ENCODE data around the gene PDK3. TPM values are rescaled to one million over a fixed set of nuclear protein-coding genes. Genes with fewer than 3 reads are reported as not detected.

Gene PDK3
- polyA plus RNA-seq, 3 donors = 12.2 to 34.0 (median 32.6) TPM

- peaks cover 0 to 13% (median 4%) of the 10 kb centered on the region in 7 donors for H3K9me3 Mint-ChIP-seq
- peaks cover 12 to 14% of the 10 kb centered on the region in 2 donors for H3K4me1 ChIP-seq (ENCODE audit: control insufficient read depth in 1 of 2, insufficient read depth in 2 of 2, low read length in 2 of 2)
- H3K27me3 Mint-ChIP-seq (ENCODE audit: low read depth in 3 of 3) = peaks cover 0 to 7% (median 0%) of the 10 kb centered on the region in 3 donors
- no peaks in the 10 kb centered on the region for H4K20me1 ChIP-seq (ENCODE audit: insufficient read depth, low read length)
- H3K27ac Mint-ChIP-seq = no peak overlapping the region
- no peaks in the 10 kb centered on the region for H3K9me3 ChIP-seq (replicated peaks in 1 of 2; ENCODE audit: control insufficient read depth in 1 of 2, insufficient read depth in 1 of 2, low read length in 2 of 2)
- intact Hi-C loops (cut with micrococcal nuclease) = no loop called here
- peaks cover 25% of the 10 kb centered on the region for H3K4me1 Mint-ChIP-seq
- no peak for TF ChIP-seq CTCF (IDR thresholded peaks at IDR 0.05)
- WGBS (ENCODE audit: insufficient coverage) = 100% methylated on average over 6 of the region's 10 CpGs
- H2AFZ ChIP-seq (ENCODE audit: insufficient read depth, low read depth, low read length, poor library complexity, severe bottlenecking) = no peak overlapping the region
- H3K36me3 Mint-ChIP-seq = peaks cover 0 to 3% of the 10 kb centered on the region in 2 donors
- no peak overlapping the region for H3K4me2 ChIP-seq (replicated peaks; ENCODE audit: extremely low read depth, low read length, poor library complexity, severe bottlenecking)
- H3K36me3 ChIP-seq (replicated peaks in 1 of 2; ENCODE audit: control insufficient read depth in 1 of 2, insufficient read depth in 2 of 2, low read length in 2 of 2) = no peaks in the 10 kb centered on the region
- no peak overlapping the region for H3K4me3 ChIP-seq (replicated peaks in 1 of 3; ENCODE audit: low read depth in 2 of 3, low read length in 3 of 3)
- no peak overlapping the region for H3K27ac ChIP-seq (ENCODE audit: low read depth in 1 of 2, low read length in 2 of 2)
- DNase-seq = no peak
- H3K9ac ChIP-seq (ENCODE audit: insufficient read depth, low read length, poor library complexity, severe bottlenecking) = no peak overlapping the region
- H3K4me3 Mint-ChIP-seq = no peak overlapping the region
- no peaks in the 10 kb centered on the region for H3K79me2 ChIP-seq (ENCODE audit: insufficient read depth, low read length)
- H3K27me3 ChIP-seq (ENCODE audit: control insufficient read depth in 2 of 2, insufficient read depth in 2 of 2, low read length in 2 of 2) = no peaks in the 10 kb centered on the region
Observed at GRCh38 chrX:24426921-24427746, 38.0 kb upstream of the PDK3 start.

GRCh38 chrX:24427747-24428019 lies 37.4 kb upstream of the PDK3 start:
- H3K36me3 ChIP-seq (replicated peaks in 1 of 2; ENCODE audit: control insufficient read depth in 1 of 2, insufficient read depth in 2 of 2, low read length in 2 of 2) = no peaks in the 10 kb centered on the region
- H3K27me3 Mint-ChIP-seq (ENCODE audit: low read depth in 3 of 3) = peaks cover 0 to 7% (median 0%) of the 10 kb centered on the region in 3 donors
- peaks cover 12 to 14% of the 10 kb centered on the region in 2 donors for H3K4me1 ChIP-seq (ENCODE audit: control insufficient read depth in 1 of 2, insufficient read depth in 2 of 2, low read length in 2 of 2)
- DNase-seq = no peak
- no CpG with 5 or more reads among the region's 1 CpG for WGBS (ENCODE audit: insufficient coverage)
- H3K36me3 Mint-ChIP-seq = peaks cover 0 to 3% of the 10 kb centered on the region in 2 donors
- peaks cover 25% of the 10 kb centered on the region for H3K4me1 Mint-ChIP-seq
- H3K27ac ChIP-seq (ENCODE audit: low read depth in 1 of 2, low read length in 2 of 2) = no peak overlapping the region
- peaks cover 0 to 13% (median 4%) of the 10 kb centered on the region in 7 donors for H3K9me3 Mint-ChIP-seq
- H3K4me3 Mint-ChIP-seq = no peak overlapping the region
- H3K9ac ChIP-seq (ENCODE audit: insufficient read depth, low read length, poor library complexity, severe bottlenecking) = no peak overlapping the region
- no peak for TF ChIP-seq CTCF (IDR thresholded peaks at IDR 0.05)
- intact Hi-C loops (cut with micrococcal nuclease) = no loop called here
- no peak overlapping the region for H2AFZ ChIP-seq (ENCODE audit: insufficient read depth, low read depth, low read length, poor library complexity, severe bottlenecking)
- H3K4me3 ChIP-seq (replicated peaks in 1 of 3; ENCODE audit: low read depth in 2 of 3, low read length in 3 of 3) = no peak overlapping the region
- no peaks in the 10 kb centered on the region for H3K9me3 ChIP-seq (replicated peaks in 1 of 2; ENCODE audit: control insufficient read depth in 1 of 2, insufficient read depth in 1 of 2, low read length in 2 of 2)
- no peaks in the 10 kb centered on the region for H3K79me2 ChIP-seq (ENCODE audit: insufficient read depth, low read length)
- H3K4me2 ChIP-seq (replicated peaks; ENCODE audit: extremely low read depth, low read length, poor library complexity, severe bottlenecking) = no peak overlapping the region
- H3K27ac Mint-ChIP-seq = no peak overlapping the region
- no peaks in the 10 kb centered on the region for H4K20me1 ChIP-seq (ENCODE audit: insufficient read depth, low read length)
- H3K27me3 ChIP-seq (ENCODE audit: control insufficient read depth in 2 of 2, insufficient read depth in 2 of 2, low read length in 2 of 2) = no peaks in the 10 kb centered on the region

Measured in CD14-positive monocyte (primary cell).